ENCODE results near the gene NEO1.

NEO1 gene

DNA sequence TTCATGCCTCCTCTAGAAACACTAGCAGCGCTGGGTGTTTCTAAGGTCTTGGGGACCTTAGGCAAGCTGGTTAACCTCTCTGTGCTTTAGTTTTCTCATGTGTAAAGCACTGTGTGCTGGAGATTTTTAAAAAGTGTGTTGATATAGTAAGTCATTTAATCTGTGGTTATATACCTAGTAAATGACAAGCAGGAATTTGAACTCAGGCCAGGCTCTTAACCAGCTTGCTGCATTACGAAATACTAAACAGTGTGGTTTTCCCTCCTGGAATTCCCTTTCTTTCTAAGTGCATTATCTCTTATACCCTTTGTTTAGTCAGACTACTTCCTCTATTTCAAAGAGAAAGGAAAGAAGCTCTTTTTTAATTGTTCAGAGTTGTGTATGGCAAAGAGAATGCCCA, 26.5 kb downstream of the NEO1 start:
- no peak for DNase-seq (ENCODE audit: low spot score)

- DNase-seq (ENCODE audit: low spot score) = no peak
Measured at GRCh38 chr15:73079565-73079964, 27.3 kb downstream of the NEO1 start.

- no peak for DNase-seq (ENCODE audit: low spot score)
Measured at GRCh38 chr15:73081321-73081958, 29.2 kb downstream of the NEO1 start.

GRCh38 chr15:73082812-73083211, 30.5 kb downstream of the NEO1 start:
- DNase-seq (ENCODE audit: low spot score) = no peak

- no peak for DNase-seq (ENCODE audit: low spot score)
Measured at GRCh38 chr15:73087098-73087497, 34.8 kb downstream of the NEO1 start.

- no peak for DNase-seq (ENCODE audit: low spot score)
Measured at GRCh38 chr15:73105064-73105463, 52.8 kb downstream of the NEO1 start.

DNA sequence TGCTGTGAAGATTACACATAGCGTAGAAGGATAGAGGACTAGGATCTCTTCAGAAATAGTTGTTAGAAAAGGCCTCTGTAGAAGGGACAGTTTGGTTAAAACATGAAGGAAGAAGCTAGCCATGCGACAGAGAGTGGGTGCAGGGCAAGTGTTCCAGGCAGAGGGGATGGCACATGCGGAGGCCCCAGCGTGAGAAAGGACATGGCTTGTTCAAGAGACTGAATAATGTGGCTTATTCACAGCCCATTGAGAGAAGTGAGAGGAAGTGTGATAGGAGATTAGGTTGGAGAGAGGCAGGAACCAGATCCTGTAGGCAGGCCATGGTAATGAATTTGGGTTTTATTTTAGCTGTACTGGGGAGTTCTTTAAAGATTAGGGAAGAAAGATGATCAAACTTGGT, 56.4 kb downstream of the NEO1 start:
- no peak for DNase-seq (ENCODE audit: low spot score)

DNA sequence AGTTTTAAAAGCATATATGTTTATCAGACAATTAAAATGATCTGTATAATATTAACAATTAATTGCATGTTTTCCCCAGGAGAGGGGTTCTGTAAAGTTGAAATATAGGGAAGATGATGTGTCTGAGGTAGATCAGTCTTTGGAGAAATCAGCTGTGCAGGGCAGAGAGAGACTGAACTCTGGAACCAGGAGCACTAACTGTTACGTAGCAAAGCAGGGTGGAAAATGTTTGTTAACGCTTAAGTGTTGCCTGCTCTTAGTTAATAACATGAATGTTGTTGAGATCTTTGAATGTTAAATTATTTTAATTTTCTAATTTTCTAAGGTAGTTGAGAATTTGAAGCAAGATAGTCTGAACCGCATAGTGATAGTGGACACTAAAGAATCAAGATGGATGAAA, 57.5 kb downstream of the NEO1 start:
- DNase-seq (ENCODE audit: low spot score) = no peak

- no peak for DNase-seq (ENCODE audit: low spot score)
Measured at GRCh38 chr15:73110201-73110600, 57.9 kb downstream of the NEO1 start.

- DNase-seq (ENCODE audit: low spot score) = no peak
Measured at GRCh38 chr15:73114064-73114463, 61.8 kb downstream of the NEO1 start.

GRCh38 chr15:73116164-73116563, 63.9 kb downstream of the NEO1 start:
- DNase-seq (ENCODE audit: low spot score) = no peak

DNA sequence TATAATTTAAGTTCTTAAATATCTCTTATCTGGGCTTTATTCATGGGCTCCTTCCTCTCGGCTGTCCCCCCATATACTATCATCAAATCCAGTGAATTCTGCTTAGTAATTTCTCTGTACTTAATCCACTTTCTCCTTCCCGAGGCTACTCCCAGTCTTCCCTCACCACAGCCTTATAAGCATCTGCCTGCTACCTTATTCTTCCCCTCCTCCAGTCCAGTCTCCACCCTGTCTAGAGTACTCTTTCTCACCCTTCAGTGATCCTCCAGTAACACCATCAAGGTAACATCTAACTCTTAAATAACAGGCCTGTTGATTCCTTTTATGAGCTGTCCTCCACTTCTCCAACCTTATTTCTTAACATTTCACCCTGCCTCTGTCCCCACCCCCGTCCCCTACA, 65.8 kb downstream of the NEO1 start:
- DNase-seq (ENCODE audit: low spot score) = no peak

GRCh38 chr15:73119478-73119877, 67.2 kb downstream of the NEO1 start:
- DNase-seq (ENCODE audit: low spot score) = no peak

DNA sequence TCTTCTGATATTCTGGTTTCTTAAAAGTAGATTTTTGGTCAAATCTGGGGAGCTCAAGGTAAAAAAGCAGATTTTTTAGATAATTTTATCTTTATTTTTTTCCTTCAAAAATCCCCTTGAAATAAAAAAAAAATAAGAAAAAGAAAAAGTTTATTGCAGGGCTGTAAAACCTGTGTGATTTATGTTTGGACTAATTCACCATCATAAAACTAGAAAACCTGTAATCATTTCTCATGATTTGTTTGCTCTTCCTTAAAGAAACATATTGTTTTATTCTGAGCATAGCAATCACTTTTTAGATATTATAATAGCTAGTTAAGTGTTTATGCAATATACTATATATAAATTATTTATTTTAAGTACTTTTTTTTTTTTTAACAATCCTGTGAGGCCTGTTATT, 68.0 kb downstream of the NEO1 start:
- no peak for DNase-seq (ENCODE audit: low spot score)

DNA sequence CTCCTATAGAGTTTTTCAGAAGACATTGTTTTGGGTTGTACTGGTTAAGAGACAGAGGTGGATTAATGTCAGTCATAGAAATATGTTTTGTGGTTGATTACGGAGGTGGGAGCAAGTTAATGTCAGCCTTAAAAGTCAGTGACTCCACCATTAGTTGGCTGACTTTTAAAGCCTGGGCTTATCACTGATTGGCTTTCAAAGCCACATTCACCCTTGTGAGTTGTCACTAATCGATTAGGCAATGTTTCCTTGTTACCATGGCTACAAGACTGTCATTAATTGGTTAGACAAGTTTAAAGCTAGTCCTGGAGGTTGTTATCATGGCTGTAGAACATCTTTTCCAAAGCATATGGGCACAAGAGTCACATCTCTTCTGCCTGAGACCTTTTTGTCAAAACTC, 73.0 kb downstream of the NEO1 start:
- no peak for DNase-seq (ENCODE audit: low spot score)

- no peak for DNase-seq (ENCODE audit: low spot score)
Measured at GRCh38 chr15:73127302-73127936, 75.2 kb downstream of the NEO1 start.

DNA sequence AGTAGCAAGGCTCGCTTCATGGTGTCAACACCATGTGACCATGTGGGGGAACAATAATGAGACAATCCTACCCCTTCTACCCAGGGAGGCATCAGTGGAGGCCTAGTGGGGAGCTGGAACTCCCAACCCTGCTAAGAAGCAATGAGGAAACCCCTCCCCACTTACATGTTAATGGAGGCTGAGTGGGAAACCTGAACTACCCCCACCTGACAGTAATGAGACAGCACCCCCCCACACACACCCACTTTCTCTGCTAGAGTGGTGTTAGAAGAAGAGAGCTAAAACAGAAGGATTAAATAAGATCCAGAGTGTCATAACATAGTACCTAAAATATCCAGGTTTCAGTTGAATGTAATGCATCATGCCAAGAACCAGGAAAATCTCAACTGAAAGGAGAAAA, 78.6 kb downstream of the NEO1 start:
- no peak for DNase-seq (ENCODE audit: low spot score)

DNA sequence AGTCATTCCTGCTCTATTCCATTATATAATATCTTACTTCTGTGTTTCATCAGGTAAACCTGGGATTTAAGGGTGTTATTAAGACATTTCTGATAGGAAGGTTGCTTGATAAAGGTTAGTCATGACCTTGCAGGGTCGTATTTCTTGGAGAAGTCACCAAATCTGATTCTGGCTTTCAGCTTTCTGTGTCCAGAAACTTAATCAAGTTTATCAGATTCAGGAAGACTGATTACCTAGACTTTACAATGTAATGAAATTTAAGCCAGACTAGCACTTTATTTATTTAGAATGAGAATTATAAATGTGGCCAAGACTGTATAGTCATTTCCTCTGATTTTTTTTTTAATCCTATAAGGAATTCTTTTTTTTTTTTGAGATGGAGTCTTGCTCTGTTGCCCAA, 81.9 kb downstream of the NEO1 start:
- no peak for DNase-seq (ENCODE audit: low spot score)

- no peak for DNase-seq (ENCODE audit: low spot score)
Measured at GRCh38 chr15:73139041-73139743, 86.9 kb downstream of the NEO1 start.

DNA sequence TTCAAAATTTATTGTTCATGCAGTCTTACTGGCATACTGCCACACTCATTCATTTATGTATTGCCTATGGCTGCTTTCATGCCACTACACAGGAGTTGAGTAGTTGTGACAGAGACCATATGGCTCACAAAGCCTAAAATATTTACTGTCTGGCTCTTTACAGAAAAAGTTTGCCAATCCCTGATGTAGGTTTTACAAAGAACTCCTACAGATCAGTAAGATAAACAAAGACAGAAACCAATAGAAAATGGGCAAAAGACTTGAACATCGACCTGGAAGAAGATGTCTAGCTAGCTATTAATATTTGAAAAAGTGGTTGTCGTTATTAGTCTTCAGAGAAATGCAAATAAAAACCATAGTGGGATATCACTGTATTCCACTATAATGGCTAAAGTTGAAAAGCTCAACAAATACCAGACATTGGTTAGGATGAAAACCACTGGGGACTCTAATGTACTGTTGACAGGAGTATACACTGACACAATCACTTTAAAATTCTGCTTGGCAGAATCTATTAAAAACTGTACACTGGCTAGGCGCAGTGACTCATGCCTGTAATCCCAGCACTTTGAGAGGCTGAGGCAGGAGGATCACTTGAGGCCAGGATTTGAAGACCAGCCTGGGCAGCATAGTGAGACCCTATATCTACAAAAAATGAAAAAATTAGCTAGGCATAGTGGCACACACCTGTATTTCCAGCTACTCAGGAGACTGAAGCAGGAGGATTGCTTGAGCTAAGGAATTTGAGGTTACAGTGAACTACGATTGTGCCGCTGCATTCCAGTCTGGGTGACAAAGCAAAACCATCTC, 87.7 kb downstream of the NEO1 start:
- DNase-seq (ENCODE audit: low spot score) = no peak

GRCh38 chr15:73141216-73141900, 89.1 kb downstream of the NEO1 start:
- no peak for DNase-seq (ENCODE audit: low spot score)
